GM12891 (cell line): ENCODE results near the gene PLCB1.

Experiments used
- POLR2AphosphoS5 ChIP-seq: IDR thresholded peaks from 2 replicates; pipeline ENCODE4 v1.6.1; 2011; ENCODE audit warnings: low read depth, low read length, control low read depth
- SPI1 ChIP-seq: IDR thresholded peaks from 2 replicates; pipeline ENCODE4 v1.6.1; 2011; ENCODE audit warnings: low read depth, low read length, control low read depth

DNA sequence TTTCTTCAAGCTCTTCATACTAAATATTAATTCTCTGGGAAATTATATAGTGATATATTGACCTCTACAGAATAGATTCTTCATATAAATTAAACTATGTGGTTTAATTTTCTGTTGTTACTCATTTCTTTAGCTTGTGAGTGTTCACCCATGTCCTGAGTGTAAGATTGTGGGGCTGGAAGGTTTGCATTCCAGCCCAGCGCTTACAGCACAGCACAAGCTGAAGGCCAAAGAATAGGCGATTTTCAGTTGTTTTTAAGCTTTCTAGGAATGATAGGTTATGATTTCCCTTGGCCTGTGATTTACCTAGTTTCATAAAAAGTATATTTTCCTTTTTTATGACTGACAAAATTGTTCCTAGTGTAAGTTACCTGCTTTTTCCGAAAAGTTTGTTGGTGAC is 194.1 kb downstream of the PLCB1 start:
- TF ChIP-seq POLR2AphosphoS5 (no peak), SPI1 (no peak)
